HG03432 (cell line): ENCODE results near the gene HS3ST1.

Experiments
- ATAC-seq: cut with Tn5 transposase; IDR thresholded peaks from one replicate; pipeline ENCODE4 v1.9.1; 2021; ENCODE audit warnings: mild to moderate bottlenecking, moderate library complexity; ENCODE audit not compliant: unreplicated experiment

Gene HS3ST1

DNA sequence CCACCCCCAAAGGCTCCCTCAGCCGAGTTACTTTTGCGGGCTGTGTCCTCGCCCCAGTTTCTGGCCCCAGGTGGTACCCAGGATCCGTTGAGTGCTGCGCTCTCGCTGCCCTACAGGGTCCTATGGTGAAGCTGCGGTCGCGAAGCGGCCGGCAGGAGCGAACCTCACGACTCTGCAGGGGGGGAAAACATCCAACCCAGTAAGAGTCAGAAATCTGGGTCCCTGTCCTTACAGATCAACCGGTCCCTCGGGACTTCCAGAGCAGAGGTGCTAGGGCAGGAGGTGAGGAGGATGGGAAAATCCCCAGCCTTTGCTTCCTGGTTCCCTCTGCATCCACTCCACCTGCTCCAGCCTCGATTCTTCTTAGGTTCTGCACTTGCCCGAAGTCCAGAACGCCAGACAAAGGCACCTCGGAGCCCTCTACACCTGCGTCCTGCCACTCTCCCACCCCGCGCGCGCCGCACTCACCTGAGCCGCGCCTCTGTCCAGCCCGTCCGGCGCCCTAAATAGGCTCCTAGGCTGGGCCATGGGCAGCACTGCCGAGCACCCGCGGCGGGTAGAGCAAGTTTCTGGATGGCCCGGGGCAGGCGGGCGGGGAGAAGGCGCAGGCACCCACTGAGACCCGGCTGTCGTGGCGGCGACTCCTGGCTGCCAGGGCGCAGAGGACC lies at the start of gene HS3ST1:
TSS of gene HS3ST1 (minus strand) at position 664 of the 668 bp plus-strand sequence. CDS start 28,889 bp downstream, outside the sequence.
- peak; percentile 42 for ATAC-seq

DNA sequence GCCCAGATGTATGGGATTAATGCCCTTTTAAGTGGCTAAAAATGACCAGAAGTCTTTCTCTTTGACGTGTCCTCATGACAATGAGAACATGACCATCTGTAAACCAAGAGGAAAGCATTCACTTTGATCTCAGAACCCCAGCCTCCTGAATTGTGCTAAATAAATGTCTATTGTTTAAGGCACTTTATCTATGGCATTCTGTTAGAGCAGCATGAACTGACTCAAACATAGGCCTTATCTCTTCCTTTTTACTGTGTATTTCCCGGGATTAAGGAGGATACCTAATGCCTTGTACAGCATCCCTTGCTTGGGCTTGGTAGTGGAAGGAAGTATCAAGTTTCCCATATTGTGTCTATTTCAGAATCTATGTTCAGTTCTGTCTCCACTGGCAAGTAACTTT lies 47.2 kb upstream of the HS3ST1 start:
- ATAC-seq = no peak

DNA sequence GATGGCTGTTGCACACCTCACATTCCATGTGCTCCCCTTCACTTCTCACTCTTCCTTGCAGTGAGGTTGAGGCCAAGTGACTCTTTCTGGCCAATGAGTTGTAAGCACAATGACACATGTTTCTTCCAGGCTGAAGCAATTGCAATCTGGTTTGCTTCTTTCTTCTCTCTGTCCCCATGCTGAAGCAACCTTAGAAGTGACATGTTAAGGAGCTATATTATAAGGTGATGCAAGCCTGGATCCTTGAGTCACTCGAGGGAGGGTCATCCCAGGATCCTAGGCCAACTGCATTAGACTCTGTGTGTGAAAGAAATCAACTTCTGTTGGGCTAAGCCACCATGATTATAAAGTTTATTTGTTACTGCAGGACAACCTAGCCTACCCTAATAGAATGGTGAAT lies 45.5 kb upstream of the HS3ST1 start:
- ATAC-seq = no peak

DNA sequence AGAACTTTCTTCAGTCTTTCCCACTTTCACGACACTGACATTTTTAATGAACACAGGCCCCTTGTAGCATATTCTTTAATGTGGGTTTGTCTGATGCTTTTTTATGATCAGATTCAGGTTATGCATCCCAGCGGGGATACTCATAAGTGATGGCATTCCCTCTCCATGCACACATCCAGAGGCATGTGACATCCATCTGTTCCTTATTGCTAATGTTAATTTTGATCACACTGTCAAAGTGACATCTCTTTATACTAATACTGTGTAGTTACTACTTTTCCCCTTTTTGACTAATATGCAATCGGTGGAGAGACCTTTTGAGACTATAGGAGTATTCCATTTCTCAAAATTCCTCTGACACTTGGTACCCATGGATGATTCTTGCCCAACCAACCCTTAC lies 43.8 kb upstream of the HS3ST1 start:
- ATAC-seq = no peak

DNA sequence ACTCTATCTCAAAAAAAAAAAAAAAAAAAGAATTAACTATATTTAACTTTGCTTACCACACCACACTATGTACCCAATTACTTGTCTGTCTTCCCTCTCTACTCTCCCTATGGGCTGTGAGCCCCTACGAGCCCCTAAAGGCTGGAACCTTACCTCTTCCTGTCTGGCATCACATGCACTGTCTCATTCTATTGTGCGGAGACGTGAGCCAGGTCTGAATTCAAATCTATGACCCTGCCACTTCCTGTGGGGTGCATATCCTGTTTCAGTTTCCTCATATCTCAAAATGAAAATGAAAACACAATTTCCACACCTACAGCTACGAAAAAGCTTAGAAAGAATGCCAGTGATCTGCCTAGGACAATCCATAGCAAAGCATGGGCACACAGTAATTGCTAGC lies 42.9 kb upstream of the HS3ST1 start:
- ATAC-seq = peak; percentile 55

DNA sequence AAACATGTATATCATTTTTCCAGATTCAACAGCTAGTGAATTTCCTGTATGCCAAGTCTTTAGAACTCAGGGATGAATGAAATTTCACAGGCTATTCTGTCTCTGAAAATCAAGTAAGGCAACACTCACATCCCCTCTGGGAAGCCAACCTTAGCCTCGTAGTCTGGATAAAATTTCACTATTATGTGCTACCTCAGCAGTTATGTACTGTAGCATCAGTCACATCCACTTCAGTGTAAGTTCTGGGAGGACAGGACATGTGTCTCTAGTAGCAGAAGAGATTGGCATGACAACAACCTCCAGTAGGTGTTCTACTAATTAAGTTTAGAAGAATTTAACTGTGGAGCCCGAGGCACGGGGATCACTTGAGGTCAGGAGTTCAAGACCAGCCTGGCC lies 42.4 kb upstream of the HS3ST1 start:
- ATAC-seq = no peak

DNA sequence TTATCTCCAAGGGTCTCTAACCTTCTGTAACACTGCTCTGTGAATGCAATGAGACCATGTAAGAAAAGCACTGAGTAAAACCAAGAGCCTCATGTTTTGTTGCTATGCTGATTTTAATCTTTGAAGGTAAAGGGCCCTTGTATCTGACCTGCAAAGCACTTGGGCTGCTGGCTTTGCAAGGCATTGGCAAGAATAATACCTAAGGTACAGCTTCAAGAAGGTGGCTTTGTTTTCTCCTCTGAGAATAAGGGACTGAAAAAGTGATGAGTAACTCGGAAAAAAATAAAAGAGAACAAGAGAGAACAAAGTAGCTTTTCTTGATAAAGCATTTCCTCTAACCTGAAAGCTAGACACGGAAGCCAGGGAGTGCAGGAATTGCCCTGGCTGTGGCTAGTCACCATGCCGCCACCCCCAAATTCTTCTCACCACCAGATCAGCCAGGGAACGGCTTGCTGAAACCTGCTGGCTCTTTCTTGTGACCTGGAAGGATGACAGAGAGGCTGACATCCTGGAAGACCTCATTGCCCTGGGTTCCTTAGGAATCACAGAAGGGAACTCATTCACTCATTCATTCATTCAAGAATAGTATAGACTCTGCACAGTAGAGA lies 41.8 kb upstream of the HS3ST1 start:
- ATAC-seq = peak; percentile 70

DNA sequence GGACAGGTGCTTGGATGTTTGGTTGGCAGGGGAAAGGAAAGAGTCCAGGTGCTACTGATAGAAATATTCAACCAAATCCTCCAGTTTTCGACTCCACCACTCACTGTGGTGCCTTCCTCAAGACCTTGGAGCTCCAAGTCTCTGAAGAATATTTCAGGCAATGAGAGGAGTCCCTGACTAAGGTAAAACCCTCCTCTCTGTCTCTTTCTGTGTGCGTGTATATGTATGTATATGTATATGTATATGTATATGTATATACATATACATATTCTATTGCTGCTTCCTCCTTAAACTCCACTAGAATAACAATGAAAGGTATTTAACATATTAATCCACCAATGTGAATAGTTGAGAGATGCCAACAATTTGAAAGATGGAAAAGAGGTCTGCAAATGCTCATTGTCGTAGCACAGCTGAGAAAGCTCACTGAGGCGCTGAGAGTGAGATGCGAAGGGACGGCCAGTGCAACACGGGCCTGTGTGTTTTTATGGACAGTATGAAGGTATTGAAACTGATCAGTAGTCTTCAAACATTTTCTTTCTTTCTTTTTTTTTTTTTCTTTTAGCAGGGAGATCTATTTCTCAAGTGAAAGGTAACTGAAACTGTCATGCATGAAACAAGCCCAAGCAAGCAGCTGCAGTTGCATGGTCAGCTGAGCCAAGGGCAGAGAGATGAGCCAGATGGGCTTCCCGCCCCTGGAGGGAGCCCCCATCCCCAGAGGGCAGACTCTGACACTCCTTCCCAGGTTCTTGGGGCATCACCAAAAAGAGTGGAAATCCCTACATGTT lies 41.1 kb upstream of the HS3ST1 start:
- peak; percentile 75 for ATAC-seq

DNA sequence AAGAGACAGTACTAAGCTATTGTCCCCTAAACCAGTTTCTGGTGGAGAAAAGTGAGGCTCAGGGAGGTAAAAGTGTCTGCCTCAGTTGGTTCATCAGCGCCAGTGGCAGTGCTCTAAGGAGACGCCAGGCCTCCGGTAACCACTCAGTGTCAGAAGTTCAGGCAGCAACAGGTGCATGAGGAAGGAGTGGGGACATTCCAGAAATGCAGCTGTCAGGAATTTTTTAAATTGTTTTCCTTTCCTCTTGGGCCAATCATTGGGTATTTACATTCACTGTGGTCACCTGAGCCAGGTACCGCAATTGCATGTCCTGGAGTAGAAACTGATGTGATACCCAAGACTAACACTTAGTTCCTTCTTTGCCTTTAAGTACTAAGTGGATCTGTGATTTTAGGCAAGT lies 40.2 kb upstream of the HS3ST1 start:
- no peak for ATAC-seq

DNA sequence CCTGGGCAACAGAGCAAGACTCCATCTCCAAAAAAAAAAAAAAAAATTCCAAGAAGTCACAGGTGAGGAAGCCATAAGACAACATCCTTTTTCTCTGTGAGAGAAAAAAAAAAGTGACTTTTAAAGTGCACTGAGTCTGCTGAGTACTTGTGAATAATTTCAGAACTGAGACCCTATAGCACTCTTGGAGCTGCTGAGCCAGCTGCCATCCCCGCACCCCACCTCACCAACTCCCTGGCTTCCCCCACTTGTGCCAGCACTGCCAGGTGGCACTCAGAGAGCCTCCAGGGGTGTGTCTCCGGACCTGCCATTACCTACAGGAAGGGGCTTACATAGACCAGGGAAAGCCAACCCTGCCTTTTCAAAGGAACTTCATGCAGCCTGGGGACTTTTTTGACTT lies 39.2 kb upstream of the HS3ST1 start:
- no peak for ATAC-seq

DNA sequence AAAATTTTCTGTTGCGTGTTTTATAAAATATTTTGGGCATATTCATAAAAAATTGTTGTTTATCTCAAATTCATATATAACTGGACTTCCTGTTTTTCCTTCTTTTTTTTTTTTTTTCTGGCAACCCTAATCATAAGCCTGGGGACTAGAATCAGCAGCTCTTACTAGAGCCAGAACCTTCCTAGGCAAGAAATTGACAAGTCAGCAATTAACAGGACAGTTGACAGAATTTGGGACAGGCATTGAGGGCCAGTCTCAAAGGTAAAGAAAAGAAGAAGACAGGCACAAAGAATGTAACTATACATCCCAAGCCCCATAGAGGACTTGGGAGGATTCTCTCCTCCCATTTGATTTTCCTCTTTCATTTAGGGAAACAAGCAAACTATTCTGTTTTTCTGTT lies 35.0 kb upstream of the HS3ST1 start:
- ATAC-seq = no peak

DNA sequence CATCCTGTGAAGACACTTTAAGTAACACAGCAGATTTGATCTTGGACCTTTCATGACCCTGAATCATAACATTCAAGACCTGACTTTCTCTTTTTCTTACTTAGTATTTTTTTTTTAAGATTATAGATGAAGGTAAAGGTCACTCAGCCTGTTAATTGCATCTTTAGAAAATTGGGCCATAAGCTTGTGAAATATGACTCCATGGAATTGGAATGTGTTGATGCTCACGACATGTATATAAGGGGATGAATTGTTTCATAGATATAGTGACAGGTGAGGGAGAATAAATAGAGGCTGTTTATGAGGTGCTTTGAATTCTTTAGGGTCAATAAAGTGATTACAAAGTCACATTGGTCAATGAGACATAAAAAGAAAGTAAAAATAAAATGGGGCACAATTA lies 27.7 kb upstream of the HS3ST1 start:
- ATAC-seq = no peak

DNA sequence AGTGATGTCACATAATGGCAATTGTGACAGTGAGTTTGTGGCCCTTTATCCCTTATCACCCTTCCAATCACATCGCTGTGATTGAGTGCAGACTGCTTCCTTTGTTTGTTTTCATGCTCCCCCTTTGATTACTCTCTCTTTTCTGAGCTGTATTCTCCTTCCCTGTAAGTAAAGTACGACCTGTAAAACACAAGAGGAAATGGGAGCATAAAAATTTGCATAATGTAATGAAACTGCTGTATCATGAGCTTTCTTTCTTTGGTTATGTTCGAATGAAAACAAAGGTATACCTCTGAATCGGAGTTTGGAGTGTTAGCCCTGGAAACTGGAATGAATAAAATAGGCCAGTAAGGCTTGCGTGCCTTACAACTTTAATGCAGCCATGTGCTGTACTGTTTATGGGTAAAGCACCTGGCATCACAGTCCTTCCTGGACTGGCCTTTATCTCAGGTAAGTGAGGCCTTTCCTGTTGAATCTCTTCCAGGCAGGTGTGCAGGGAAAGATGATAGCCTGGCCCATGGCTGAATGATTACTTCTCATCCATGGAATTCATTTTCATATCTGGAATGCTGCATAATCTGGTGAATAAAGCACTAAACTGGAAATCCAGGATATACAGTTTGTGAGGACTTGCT lies 26.6 kb upstream of the HS3ST1 start:
- ATAC-seq = no peak

DNA sequence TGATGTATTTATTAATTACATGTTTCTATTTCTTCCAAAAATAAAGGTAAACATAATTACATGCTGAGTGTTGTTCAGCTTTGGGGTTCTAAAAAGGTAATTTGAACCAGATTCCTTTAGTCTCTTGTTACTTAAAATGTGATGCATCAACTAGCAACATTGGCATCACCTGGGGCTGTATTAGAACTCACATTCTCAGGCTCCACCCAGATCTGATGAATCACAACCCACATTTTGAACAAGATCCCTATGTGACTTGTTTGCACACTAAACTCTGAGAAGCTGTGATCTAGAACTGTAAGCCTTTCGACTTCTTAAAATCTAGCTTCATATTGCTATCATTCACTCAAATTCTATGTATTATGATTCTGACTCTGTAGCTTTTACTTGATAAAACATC lies 23.0 kb upstream of the HS3ST1 start:
- ATAC-seq = no peak

DNA sequence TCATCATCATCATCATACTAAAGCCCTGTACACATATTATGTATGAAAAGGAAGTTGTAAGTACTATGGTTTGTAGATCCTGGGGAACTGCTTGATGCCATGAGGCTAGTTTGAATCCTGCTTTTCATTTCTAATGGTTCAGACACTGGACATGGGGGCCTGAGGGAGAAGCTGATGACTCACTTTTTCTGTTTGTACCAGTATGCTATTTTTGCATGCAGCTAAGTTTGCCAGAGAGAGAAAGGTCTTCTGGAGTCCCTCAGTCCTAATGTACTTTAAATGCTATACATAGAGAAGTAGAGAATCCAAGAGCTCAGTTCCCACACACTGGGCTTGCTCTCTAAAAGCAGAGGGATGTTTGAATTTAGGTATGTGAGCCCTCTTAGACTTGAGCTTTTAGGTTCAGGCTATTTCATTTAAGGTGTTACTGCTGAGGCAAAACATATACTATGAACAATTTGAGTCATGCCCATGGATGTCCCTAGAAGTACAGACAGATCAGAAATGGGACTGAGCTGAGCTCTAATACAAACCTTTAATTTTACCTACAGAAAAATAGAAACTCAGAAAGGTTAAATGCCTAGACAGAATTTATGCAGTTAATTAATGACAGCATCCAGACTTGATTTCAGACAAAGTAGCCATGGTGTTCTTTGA lies 17.6 kb upstream of the HS3ST1 start:
- no peak for ATAC-seq

DNA sequence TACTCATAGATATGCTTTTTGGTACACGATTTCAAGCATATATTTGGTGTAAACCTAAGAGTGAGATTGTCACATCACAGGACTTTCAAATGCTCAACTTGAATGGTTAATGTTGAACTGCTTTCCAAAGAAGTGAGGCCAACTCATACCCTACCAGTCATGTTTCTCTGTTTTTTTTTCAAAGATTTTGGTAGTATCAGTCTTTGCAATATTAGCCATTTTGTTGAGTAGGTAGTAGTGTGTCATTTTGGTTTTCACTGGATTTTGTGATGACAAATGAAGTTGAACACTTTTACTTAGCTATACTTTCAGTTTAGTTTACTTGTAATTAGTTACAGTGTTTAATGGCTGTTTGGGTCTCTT lies 12.5 kb upstream of the HS3ST1 start:
- ATAC-seq = no peak

DNA sequence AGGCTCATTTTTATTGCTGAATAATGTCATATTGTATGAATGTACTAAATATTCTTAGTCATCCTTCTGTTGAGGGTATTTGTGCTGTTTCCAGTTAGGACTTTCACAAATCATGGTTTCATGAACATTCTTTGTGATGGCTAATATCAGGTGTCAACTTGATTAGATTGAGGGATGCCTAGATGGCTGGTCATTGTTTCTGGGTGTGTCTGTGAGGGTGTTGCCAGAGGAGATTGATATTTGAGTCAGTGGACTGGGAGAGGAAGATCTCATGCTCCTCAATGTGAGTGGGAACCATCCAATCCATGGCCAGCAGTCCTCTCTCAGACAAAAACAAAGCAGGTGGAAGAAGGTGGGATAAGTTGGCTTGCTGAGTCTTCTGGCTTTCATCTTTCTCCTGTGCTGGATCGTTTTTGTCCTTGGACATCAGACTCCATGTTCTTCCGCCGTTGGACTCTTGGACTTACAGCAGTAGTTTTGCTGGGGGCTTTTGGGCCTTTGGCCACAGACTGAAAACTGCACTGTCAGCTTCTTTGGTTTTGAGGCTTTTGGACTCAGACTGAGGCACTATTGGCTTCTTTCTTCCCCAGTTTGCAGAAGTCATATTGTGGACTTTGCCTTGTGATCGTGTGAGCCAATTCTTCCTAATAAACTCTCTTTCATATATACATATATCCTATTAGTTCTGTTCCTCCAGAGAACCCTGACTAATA lies 11.9 kb upstream of the HS3ST1 start:
- ATAC-seq = no peak

DNA sequence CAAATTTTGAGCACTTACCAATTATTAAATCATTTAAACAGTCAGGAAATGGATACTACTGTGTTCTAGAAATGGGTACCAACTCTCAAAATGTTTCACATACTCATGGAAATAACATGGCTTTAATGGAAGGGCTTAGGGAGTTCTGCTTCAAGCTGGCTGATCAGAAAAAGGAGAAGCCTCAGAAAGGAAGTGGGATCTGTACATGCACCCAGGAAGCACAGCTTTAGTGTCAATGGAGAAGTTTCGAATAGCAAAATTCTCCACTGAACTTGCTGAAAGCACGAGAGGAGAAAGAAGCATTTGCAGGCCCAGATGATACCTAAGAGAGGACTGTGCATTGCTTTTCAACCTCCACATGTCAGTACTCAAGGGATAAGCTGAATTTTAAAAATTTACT lies 11.1 kb upstream of the HS3ST1 start:
- ATAC-seq = no peak

DNA sequence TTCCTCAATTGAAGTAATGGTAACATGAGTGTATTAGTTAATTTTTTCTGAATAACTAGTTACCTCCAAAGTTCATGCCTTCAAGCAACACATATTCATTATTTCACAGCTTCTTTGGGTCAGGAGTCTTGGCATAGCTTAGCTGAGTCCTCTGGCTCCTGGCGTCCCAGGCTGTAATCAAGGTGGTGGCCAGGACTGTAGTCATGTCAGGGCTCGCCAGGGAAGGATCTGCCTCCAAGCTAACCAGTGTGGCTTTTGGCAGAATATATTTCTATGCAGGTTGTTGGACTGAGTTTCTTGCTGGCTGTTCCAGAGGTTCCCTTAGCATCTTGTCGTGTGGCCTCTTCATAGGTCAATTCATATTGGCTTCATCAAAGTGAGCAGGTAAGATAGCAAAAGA lies 10.0 kb upstream of the HS3ST1 start:
- no peak for ATAC-seq

DNA sequence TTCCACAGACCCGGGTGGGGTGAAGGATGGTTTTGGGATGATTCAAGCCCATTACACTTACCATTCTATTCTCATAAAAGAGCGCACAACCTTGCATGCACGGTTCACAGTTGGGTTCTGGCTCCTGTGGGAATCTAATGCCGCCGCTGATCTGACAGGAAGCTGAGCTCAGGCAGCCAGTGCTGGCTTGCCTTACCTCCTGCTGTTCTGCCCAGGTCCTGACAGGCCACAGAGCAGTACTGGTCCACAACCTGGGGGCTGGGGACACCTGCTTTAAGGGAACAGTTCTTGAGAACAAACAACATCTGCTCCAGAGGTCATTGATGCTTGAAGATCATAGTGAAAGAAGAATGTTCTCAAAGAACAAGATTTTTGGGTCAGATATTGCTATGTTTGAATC lies 8.0 kb upstream of the HS3ST1 start:
- ATAC-seq = peak; percentile 62

DNA sequence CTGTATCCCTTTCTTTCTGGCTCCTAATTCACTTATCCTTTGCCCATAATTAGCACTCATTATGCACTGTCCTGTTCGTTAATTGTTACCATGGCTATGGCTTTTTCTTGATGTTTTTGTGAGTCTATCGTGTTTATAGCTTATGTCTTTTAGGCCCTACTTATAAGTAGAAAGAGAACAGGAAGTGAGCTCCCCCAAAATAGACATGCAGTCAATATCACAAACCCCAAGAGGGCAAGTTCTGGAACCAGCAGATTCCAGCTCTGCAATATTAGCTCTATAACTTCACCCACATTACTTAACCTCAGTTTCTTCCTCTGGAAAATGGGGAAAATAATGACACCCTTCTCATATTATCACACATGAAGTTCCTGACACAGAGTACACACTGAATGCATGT lies 7.4 kb upstream of the HS3ST1 start:
- ATAC-seq = peak; percentile 63
